RWPE1 (cell line): ENCODE measurements around the gene TSPAN5.

Source experiments
- CTCF ChIA-PET: fragments of 350-600 bp; sonication (Branson Sonifier 250); formaldehyde crosslinking; extraction: SDS; loops from one replicate; lab custom pipeline; 2021; lab: Yijun Ruan, JAX
- POLR2A ChIA-PET: fragments of 400-600 bp; formaldehyde crosslinking; extraction: SDS; loops from one replicate; lab custom pipeline; 2020; ENCODE audit warnings: antibody characterized with exemption; ENCODE audit not compliant: low non-redundant PET; lab: Yijun Ruan, JAX
- DNase-seq: peaks from one replicate; pipeline ENCODE4 v3.0.0; 2012; ENCODE audit warnings: low spot score
- H3K27ac ChIP-seq: fragments of 450-650 bp; 2 replicates; pipeline ENCODE4 v1.5.1; 2017
- CTCF ChIP-seq: fragments of 450-650 bp; conservative IDR thresholded peaks from 2 replicates; pipeline ENCODE4 v1.5.1; 2017; ENCODE audit warnings: low read depth, mild to moderate bottlenecking

Gene TSPAN5

DNA sequence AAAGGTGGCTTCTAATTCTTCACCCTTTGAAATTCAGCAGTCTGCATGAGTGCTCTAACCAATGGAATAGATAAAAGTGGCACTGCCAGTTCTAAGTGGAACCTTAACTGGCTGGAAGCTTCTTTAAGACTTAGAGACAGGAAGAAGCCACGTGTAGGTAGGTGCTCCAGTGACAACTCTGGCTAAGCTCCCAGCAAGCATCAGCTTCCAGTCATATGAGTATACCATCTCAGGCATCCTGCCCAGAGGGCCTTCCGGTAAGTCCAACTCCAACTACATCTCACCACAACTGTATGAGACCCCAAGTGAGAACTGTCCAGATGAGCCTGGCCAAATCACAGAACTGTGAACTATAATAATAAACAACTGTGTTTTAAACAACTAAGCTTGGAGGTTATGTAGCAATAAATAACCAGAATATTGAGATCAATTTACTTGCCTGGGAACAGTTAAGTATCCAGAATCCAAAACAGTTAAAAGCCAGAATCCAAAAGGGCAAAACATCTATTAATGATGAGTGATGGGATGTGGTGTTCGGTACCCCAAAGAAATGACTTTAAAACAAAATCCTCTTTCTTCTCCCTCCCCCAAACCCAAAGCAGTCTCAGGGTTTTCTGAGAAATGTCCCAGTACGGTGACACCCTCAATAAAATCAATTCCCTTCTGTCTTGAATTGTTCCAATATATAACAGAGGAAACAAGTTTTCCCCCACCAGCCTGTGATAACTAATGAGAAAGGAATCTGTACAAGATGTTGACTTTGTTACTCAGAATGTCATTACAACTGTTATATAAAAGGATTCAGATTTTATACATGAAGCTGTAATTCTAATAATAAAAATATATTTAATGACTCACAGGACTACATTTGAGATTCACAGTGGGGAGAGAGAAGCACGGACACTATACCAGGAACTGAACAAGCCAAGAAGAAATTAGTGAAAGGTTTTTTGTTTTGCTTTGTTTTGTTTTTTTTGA lies 4.2 kb downstream of the TSPAN5 start:
- POLR2A ChIA-PET: no interaction called here
- CTCF ChIA-PET: interaction anchor here (0.7 kb wide), 1 partner anchor 137 kb away, joined by 3 read pairs; no protein-coding TSS in a partner anchor

DNA sequence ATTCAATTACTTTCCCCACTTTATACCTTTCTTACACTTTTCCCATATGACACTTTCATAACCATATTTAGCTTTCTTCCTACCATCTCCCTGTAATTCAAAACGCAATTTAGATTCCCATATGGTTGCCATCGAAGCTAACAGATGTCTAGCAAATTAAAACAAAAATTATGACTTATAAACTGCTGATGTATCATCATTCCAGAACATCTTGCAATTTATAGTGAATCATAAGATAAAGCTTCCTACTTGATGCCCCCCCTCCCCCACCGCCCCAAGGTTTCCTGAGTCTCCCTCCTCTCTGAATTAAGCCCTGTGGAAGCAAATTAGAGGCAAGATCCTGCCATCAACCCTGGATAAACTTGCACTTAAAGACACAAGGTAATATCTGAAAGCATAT lies 5.4 kb downstream of the TSPAN5 start:
- peak; percentile 64 for DNase-seq
- no peak overlapping the region for H3K27ac ChIP-seq
- TF ChIP-seq CTCF: no peak
- ChIA-PET POLR2A (no interaction called here), CTCF (interaction anchor here (0.6 to 0.8 kb wide), 2 partner anchors 18 to 185 kb away, joined by 3 to 4 read pairs; no protein-coding TSS in a partner anchor)

More for the DNA sequence above, 4.2 kb downstream of the TSPAN5 start:
- peak overlapping the region; percentile 97 for H3K27ac ChIP-seq
- DNase-seq: peak; percentile 81
- no peak for TF ChIP-seq CTCF

DNA sequence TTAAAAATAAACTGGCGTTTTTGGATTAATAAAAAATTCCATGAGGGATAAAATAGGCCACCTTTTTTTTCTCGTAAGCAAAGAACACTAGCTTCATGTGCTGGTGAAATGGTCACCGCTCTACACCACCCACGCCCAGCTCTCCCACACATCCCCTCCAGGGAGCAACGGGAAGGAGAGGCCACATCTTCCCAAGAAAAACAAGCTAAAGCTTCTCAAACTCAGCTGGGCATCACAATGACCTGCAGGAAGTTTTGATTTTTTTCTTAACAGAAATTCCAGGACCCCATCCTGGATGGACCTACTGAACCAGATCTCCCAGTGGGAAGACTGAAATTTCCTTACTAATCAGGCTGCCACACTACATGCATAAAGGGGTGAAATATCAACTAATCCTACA lies 9.8 kb downstream of the TSPAN5 start:
- ChIA-PET POLR2A (no interaction called here), CTCF (interaction anchor here (0.7 kb wide), 2 partner anchors 62 to 176 kb away, joined by 3 to 4 read pairs; no protein-coding TSS in a partner anchor)
- no peak for DNase-seq

DNA sequence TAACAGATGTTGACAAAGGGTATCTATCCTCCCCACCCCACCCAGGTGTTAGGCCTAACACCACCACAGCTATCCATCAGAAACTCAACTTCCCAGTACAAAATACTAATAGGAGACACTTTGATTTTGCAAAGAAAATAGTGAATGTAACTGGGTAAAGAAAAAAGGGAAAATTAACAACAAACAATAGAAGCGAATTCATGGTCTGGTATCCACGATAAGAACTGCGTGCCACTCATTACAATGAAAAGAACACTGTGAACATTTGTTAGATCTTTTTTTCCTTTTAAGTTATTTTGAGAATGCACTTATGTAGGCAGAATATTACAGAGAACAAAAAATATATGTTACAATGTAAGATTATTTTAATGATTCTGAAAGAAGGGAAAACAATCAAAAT lies 12.0 kb downstream of the TSPAN5 start:
- ChIA-PET CTCF (no interaction called here), POLR2A (no interaction called here)
- H3K27ac ChIP-seq: no peak overlapping the region
- no peak for TF ChIP-seq CTCF
- no peak for DNase-seq

More for the DNA sequence above, 9.8 kb downstream of the TSPAN5 start:
- H3K27ac ChIP-seq: no peak overlapping the region
- no peak for TF ChIP-seq CTCF

DNA sequence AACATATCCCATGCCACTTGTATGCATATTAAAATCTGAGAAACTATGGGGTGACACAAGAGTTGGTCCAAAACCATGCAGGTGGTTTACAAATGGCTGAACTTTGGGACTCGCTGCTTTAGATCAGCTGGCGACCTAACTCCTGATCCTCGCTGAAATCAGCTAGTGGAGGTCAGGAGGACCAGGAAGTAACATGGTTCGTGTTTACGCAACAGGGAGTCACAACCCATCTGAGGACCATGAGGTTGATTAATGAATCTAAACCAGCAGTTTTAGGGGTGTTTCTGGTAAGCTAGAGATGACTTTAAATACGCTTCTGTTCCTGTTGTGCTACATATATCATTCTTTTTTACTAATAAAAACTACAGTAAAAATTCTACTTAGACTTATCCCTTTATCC lies 12.9 kb downstream of the TSPAN5 start:
- no peak for TF ChIP-seq CTCF
- H3K27ac ChIP-seq: no peak overlapping the region
- no peak for DNase-seq
- ChIA-PET POLR2A (no interaction called here), CTCF (interaction anchor here (0.5 kb wide), 1 partner anchor 423 kb away, joined by 3 read pairs; no protein-coding TSS in a partner anchor)

DNA sequence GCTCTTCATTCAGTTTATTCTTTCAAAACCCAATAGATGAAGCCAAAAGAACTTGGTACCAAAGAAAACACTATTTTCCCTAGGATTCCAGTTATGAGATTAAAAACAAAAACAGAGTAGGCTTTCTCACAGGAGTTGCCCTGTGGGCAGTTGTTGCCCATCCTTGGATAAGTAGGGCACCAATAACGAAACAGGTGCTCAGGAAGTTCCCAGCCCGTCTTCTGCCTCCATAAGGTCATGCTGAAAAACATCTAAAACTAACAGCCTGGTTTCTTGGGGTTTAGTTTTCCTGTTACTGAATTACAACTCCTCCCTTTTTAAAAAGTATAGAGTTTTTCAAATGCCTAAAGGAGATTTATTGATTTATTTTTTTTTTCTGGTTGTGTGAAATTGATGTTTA lies 14.7 kb downstream of the TSPAN5 start:
- TF ChIP-seq CTCF: no peak
- POLR2A ChIA-PET: no interaction called here
- no peak for DNase-seq
- CTCF ChIA-PET: no interaction called here
- H3K27ac ChIP-seq: no peak overlapping the region
